GM12872 (cell line): ENCODE results near the gene CHM.

Source experiments
- CTCF ChIP-seq: IDR thresholded peaks from 3 replicates; pipeline ENCODE4 v1.5.1; 2011; ENCODE audit warnings: low read depth, mild to moderate bottlenecking, low read length, moderate library complexity; ENCODE audit not compliant: insufficient read depth

Gene CHM

GRCh38 chrX:86039625-86040568 lies 7.5 kb downstream of the CHM start:
- TF ChIP-seq CTCF, result no peak

GRCh38 chrX:86033385-86033784 lies 14.0 kb downstream of the CHM start:
- TF ChIP-seq CTCF, result no peak

- TF ChIP-seq CTCF, result no peak
These were observed 18.7 kb downstream of the CHM start for GRCh38 chrX:86028681-86029080.

- TF ChIP-seq CTCF, result no peak
These were observed 23.5 kb downstream of the CHM start for GRCh38 chrX:86023811-86024210.

- no peak for TF ChIP-seq CTCF
These were observed 25.6 kb downstream of the CHM start for GRCh38 chrX:86021652-86022289.

- TF ChIP-seq CTCF, result no peak
These were observed 31.2 kb downstream of the CHM start for GRCh38 chrX:86016139-86016538.

GRCh38 chrX:86014421-86014820 lies 32.9 kb downstream of the CHM start:
- no peak for TF ChIP-seq CTCF
